HCT116 (cell line): Measurements from ENCODE around the gene FTHL17. TPM values are rescaled to one million over a fixed set of nuclear protein-coding genes. Genes with fewer than 3 reads are reported as not detected.

Experiments used
- ATAC-seq: fragments of 200-7000 bp; cut with Tn5 transposase; 2 replicates; pipeline ENCODE4 v1.9.1; 2020; ENCODE audit warnings: mild to moderate bottlenecking, moderate library complexity
- BruUV-seq: library from RNA; stranded (reverse); fragments of 400-500 nt; replicated peaks from 2 replicates; lab custom pipeline; 2021; lab: Mats Ljungman, UMichigan
- CTCF ChIA-PET: fragments of 300-600 bp; sonication (Branson Sonifier 250); formaldehyde crosslinking; loops from one replicate; lab custom pipeline; 2021; ENCODE audit warnings: antibody characterized with exemption; lab: Charles Lee
- POLR2A ChIA-PET: fragments of 300-600, 350-600 bp; sonication (Branson Sonifier 250); formaldehyde crosslinking; loops from one replicate; lab custom pipeline; 2021; ENCODE audit warnings: antibody characterized with exemption; lab: Charles Lee
- RAD21 ChIA-PET, 2 experiments: fragments of 300-600 bp; sonication (Branson Sonifier 250); formaldehyde crosslinking; loops; one replicate each; lab custom pipeline; 2023; ENCODE audit warnings: low total read pairs in 2 of 2; ENCODE audit not compliant: uncharacterized antibody in 2 of 2, unreplicated experiment in 2 of 2, low non-redundant PET in 1 of 2; lab: Charles Lee
- DNase-seq: peaks from one replicate; pipeline ENCODE4 v3.0.0-alpha.2; 2010; ENCODE audit warnings: low read depth, low spot score
- H2AFZ ChIP-seq: fragments of 200-600 bp; shearing (Covaris generic), sonication (generic); 2 replicates; pipeline ENCODE4 v1.6.1; 2017; ENCODE audit warnings: low read depth, mixed run types, mixed read lengths, antibody characterized with exemption, low read length; ENCODE audit not compliant: poor library complexity, severe bottlenecking
- H3K27ac ChIP-seq: 2 replicates; pipeline ENCODE4 v1.5.1; 2012; ENCODE audit warnings: low read depth, low read length
- H3K27me3 ChIP-seq: fragments of 200-600 bp; sonication (generic); 2 replicates; pipeline ENCODE4 v1.6.1; 2016; ENCODE audit warnings: mixed run types, low read length, mixed read lengths; ENCODE audit not compliant: insufficient read depth
- H3K36me3 ChIP-seq, 2 experiments: fragments of 200-500 bp in 1 of 2; fragments of 200-600 bp in 1 of 2; sonication (Bioruptor generic) in 1 of 2; sonication (generic) in 1 of 2; 2 replicates each; pipeline versions ENCODE4 v1.5.1 to v1.6.1; 2014 to 2016; ENCODE audit warnings: low read length in 2 of 2, inconsistent platforms in 1 of 2, mixed read lengths in 1 of 2, mixed run types in 1 of 2; ENCODE audit not compliant: insufficient read depth in 2 of 2, control insufficient read depth in 1 of 2
- H3K4me1 ChIP-seq, 2 experiments: fragments of 200-600 bp in 1 of 2; sonication (generic) in 1 of 2; 2 replicates each; pipeline versions ENCODE4 v1.5.1 to v1.6.1; 2012 to 2017; ENCODE audit warnings: low read length in 2 of 2, inconsistent platforms in 1 of 2, mild to moderate bottlenecking in 1 of 2, mixed read lengths in 1 of 2, mixed run types in 1 of 2, moderate library complexity in 1 of 2; ENCODE audit not compliant: insufficient read depth in 2 of 2, control insufficient read depth in 1 of 2
- H3K4me2 ChIP-seq: fragments of 200-600 bp; sonication (generic); 2 replicates; pipeline ENCODE4 v1.6.1; 2017; ENCODE audit warnings: mixed run types, low read length, mixed read lengths
- H3K4me3 ChIP-seq, 2 experiments: fragments of 200-600 bp in 1 of 2; sonication (generic) in 1 of 2; replicated peaks in 1 of 2; 2 replicates each; pipeline ENCODE4 v1.5.1; 2011 to 2016; ENCODE audit warnings: low read length in 2 of 2, control low read depth in 1 of 2, low read depth in 1 of 2, mild to moderate bottlenecking in 1 of 2, mixed read lengths in 1 of 2, mixed run types in 1 of 2
- H3K79me2 ChIP-seq: fragments of 200-600 bp; sonication (generic); 2 replicates; pipeline ENCODE4 v1.6.1; 2017; ENCODE audit warnings: mild to moderate bottlenecking, mixed run types, low read length, moderate library complexity, mixed read lengths; ENCODE audit not compliant: insufficient read depth
- H3K9ac ChIP-seq: fragments of 200-600 bp; sonication (generic); 2 replicates; pipeline ENCODE4 v1.6.1; 2016; ENCODE audit warnings: low read length, mixed read lengths
- H3K9me2 ChIP-seq: fragments of 200-600 bp; sonication (generic), shearing (Covaris generic); 2 replicates; pipeline ENCODE4 v1.6.1; 2017; ENCODE audit warnings: mixed run types, mild to moderate bottlenecking, moderate library complexity; ENCODE audit not compliant: insufficient read depth
- H3K9me3 ChIP-seq, 2 experiments: fragments of 200-500 bp in 1 of 2; fragments of 200-600 bp in 1 of 2; sonication (Bioruptor generic) in 1 of 2; sonication (generic) in 1 of 2; 2 replicates each; pipeline ENCODE4 v1.6.1; 2014 to 2017; ENCODE audit warnings: low read length in 2 of 2, mixed read lengths in 2 of 2, inconsistent platforms in 1 of 2, low read depth in 1 of 2, mild to moderate bottlenecking in 1 of 2, mixed run types in 1 of 2, moderate library complexity in 1 of 2; ENCODE audit not compliant: control insufficient read depth in 1 of 2, insufficient read depth in 1 of 2
- H4K20me1 ChIP-seq: fragments of 200-600 bp; sonication (generic), shearing (Covaris generic); 2 replicates; pipeline ENCODE4 v1.6.1; 2017; ENCODE audit warnings: mixed run types, mild to moderate bottlenecking, moderate library complexity; ENCODE audit not compliant: insufficient read depth
- ATF3 ChIP-seq: IDR thresholded peaks from 2 replicates; pipeline ENCODE4 v1.6.1; 2012
- CEBPB ChIP-seq: IDR thresholded peaks from 2 replicates; pipeline ENCODE4 v1.6.1; 2012; ENCODE audit warnings: low read depth
- ELF1 ChIP-seq: IDR thresholded peaks from 2 replicates; pipeline ENCODE4 v1.6.1; 2012; ENCODE audit warnings: low read depth, borderline replicate concordance
- EZH2 ChIP-seq: fragments of 200-600 bp; sonication (generic); IDR thresholded peaks from 2 replicates; pipeline ENCODE4 v1.6.1; 2017; ENCODE audit warnings: antibody characterized with exemption, mixed run types
- JUND ChIP-seq: IDR thresholded peaks from 2 replicates; pipeline ENCODE4 v1.6.1; 2012
- POLR2A ChIP-seq: IDR thresholded peaks from 2 replicates; pipeline ENCODE4 v1.7.0; 2011; ENCODE audit warnings: borderline replicate concordance; ENCODE audit not compliant: insufficient read depth, insufficient read length; ENCODE audit errors: extremely low read depth
- POLR2AphosphoS5 ChIP-seq: IDR thresholded peaks from 2 replicates; pipeline ENCODE4 v1.6.1; 2011; ENCODE audit warnings: mild to moderate bottlenecking, low read depth, low read length, moderate library complexity
- SIN3A ChIP-seq: IDR thresholded peaks from 2 replicates; pipeline ENCODE4 v1.6.1; 2012; ENCODE audit warnings: low read depth
- SP1 ChIP-seq: IDR thresholded peaks from 2 replicates; pipeline ENCODE4 v1.6.1; 2012; ENCODE audit warnings: low read depth
- SRF ChIP-seq: IDR thresholded peaks from 2 replicates; pipeline ENCODE4 v1.6.1; 2012; ENCODE audit warnings: low read depth
- TCF7L2 ChIP-seq: IDR thresholded peaks from 2 replicates; pipeline ENCODE4 v1.7.0; 2011; ENCODE audit warnings: borderline replicate concordance, inconsistent platforms; ENCODE audit not compliant: insufficient read depth, insufficient read length; ENCODE audit errors: extremely low read depth
- YY1 ChIP-seq: IDR thresholded peaks from 2 replicates; pipeline ENCODE4 v1.6.1; 2011; ENCODE audit warnings: low read length, low read depth, moderate library complexity, mild to moderate bottlenecking; ENCODE audit not compliant: insufficient replicate concordance; ENCODE audit errors: extremely low read depth
- ZBTB33 ChIP-seq: IDR thresholded peaks from 2 replicates; pipeline ENCODE4 v1.6.1; 2011; ENCODE audit warnings: mild to moderate bottlenecking, low read length, moderate library complexity; ENCODE audit not compliant: insufficient replicate concordance; ENCODE audit errors: extremely low read depth
- ZNF274 ChIP-seq: fragments of 200-500 bp; sonication (Bioruptor generic); IDR thresholded peaks from 2 replicates; pipeline ENCODE4 v1.6.1; 2014; ENCODE audit warnings: mild to moderate bottlenecking, low read depth, low read length, inconsistent platforms
- intact Hi-C: fragments of 100-400 bp; cut with micrococcal nuclease; formaldehyde crosslinking; loops from 2 replicates; pipeline ENCODE4 v1.10.0; 2022
- total RNA-seq: library from RNA; stranded (reverse); gene quantifications from one replicate; pipeline ENCODE4 v1.2.1, GENCODE V29; 2021; ENCODE audit not compliant: unreplicated experiment
- TF ChIP-seq, protein P1 (sequence below): IDR thresholded peaks from 2 replicates; pipeline ENCODE4 v1.6.1; 2012; ENCODE audit warnings: low read depth

FTHL17 gene
- total RNA-seq, 1 experiment from 2014 or later, result not detected

DNA sequence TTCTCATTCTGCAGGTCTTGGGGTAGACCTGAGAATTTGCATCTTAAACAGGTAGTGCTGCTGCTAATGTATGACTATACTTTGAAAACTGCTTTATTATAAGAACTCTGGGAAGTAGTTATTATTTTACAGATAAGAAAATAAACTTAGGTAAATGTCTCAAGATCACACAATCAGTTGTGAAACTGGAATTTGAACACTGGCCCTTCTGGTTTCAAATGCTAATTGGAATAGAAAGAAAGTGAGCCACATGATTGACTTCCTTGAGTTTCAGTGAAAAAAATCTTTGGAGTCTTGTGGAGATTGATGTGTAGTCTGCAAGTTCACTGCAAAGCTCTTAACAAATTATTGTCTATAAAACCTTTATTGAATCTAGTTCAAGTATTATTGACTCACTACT lies 44.5 kb downstream of the FTHL17 start (continued):
- TF ChIP-seq YY1 (no peak), ELF1 (no peak), SRF (no peak)

GRCh38 chrX:31024866-31025265 lies 47.0 kb downstream of the FTHL17 start:
- Histone ChIP-seq H3K9me2 (no peaks in the 10 kb centered on the region), H3K27ac (no peak overlapping the region), H4K20me1 (no peaks in the 10 kb centered on the region), H3K9me3 (no peaks in the 10 kb centered on the region), H3K79me2 (no peaks in the 10 kb centered on the region), H3K9ac (no peak overlapping the region), H2AFZ (no peak overlapping the region), H3K4me2 (no peak overlapping the region), H3K4me3 (no peak overlapping the region), H3K4me1 (no peaks in the 10 kb centered on the region), H3K27me3 (no peaks in the 10 kb centered on the region), H3K36me3 (no peaks in the 10 kb centered on the region)
- intact Hi-C loops, result no loop called here
- ChIA-PET CTCF (no interaction called here), RAD21 (no interaction called here), POLR2A (no interaction called here)
- ATAC-seq, result no peak
- no TSS peak for BruUV-seq
- DNase-seq, result no peak
- TF ChIP-seq ZNF274, result no peak
- no peak for TF ChIP-seq ELF1
- no peak for TF ChIP-seq JUND
- TF ChIP-seq CEBPB, result no peak
- TF ChIP-seq SP1, result no peak
- TF ChIP-seq EZH2, result no peak
- TF ChIP-seq POLR2A, result no peak
- no peak for TF ChIP-seq SIN3A
- TF ChIP-seq, protein P1, sequence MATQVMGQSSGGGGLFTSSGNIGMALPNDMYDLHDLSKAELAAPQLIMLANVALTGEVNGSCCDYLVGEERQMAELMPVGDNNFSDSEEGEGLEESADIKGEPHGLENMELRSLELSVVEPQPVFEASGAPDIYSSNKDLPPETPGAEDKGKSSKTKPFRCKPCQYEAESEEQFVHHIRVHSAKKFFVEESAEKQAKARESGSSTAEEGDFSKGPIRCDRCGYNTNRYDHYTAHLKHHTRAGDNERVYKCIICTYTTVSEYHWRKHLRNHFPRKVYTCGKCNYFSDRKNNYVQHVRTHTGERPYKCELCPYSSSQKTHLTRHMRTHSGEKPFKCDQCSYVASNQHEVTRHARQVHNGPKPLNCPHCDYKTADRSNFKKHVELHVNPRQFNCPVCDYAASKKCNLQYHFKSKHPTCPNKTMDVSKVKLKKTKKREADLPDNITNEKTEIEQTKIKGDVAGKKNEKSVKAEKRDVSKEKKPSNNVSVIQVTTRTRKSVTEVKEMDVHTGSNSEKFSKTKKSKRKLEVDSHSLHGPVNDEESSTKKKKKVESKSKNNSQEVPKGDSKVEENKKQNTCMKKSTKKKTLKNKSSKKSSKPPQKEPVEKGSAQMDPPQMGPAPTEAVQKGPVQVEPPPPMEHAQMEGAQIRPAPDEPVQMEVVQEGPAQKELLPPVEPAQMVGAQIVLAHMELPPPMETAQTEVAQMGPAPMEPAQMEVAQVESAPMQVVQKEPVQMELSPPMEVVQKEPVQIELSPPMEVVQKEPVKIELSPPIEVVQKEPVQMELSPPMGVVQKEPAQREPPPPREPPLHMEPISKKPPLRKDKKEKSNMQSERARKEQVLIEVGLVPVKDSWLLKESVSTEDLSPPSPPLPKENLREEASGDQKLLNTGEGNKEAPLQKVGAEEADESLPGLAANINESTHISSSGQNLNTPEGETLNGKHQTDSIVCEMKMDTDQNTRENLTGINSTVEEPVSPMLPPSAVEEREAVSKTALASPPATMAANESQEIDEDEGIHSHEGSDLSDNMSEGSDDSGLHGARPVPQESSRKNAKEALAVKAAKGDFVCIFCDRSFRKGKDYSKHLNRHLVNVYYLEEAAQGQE, result no peak
- TF ChIP-seq ZBTB33, result no peak
- no peak for TF ChIP-seq SRF
- TF ChIP-seq TCF7L2, result no peak
- TF ChIP-seq POLR2AphosphoS5, result no peak
- TF ChIP-seq ATF3, result no peak
